BLaER1 treated with 17β-estradiol and CSF1 and Interleukin-3, amounts not matched to agents 10 nM and 100 nM (cell line): ENCODE measurements around the gene MRPS6.

Experiments
- H3K27ac ChIP-seq, 11 experiments: shearing (Covaris generic); formaldehyde crosslinking; 2 replicates each; pipeline ENCODE4 v1.8.1; 2022
- H3K27me3 ChIP-seq, 11 experiments: shearing (Covaris generic); formaldehyde crosslinking; 2 replicates each; pipeline ENCODE4 v1.8.1; 2022
- H3K36me3 ChIP-seq, 11 experiments: shearing (Covaris generic); formaldehyde crosslinking; 2 replicates each; pipeline ENCODE4 v1.8.1; 2022
- H3K4me1 ChIP-seq, 10 experiments: shearing (Covaris generic); formaldehyde crosslinking; 2 replicates each; pipeline ENCODE4 v1.8.1; 2022
- H3K4me2 ChIP-seq, 11 experiments: shearing (Covaris generic); formaldehyde crosslinking; 2 replicates each; pipeline ENCODE4 v1.8.1; 2022
- H3K4me3 ChIP-seq, 10 experiments: shearing (Covaris generic); formaldehyde crosslinking; 2 replicates each; pipeline ENCODE4 v1.8.1; 2022
- H3K9ac ChIP-seq, 11 experiments: shearing (Covaris generic); formaldehyde crosslinking; 2 replicates each; pipeline ENCODE4 v1.8.1; 2022
- H3K9me3 ChIP-seq, 11 experiments: shearing (Covaris generic); formaldehyde crosslinking; replicated peaks in 1 of 11; 2 replicates each; pipeline ENCODE4 v1.8.1; 2022
- H4K20me1 ChIP-seq, 11 experiments: shearing (Covaris generic); formaldehyde crosslinking; 2 replicates each; pipeline ENCODE4 v1.8.1; 2022
- Cebpa-rat ChIP-seq, 11 experiments: shearing (Covaris generic); IDR thresholded peaks; 2 replicates each; pipeline ENCODE4 v1.8.1; 2022

MRPS6 gene

GRCh38 chr21:34115160-34115559 is 41.8 kb downstream of the MRPS6 start:
- peaks cover 20 to 93% (median 51%) of the 10 kb centered on the region in 11 experiments for H3K36me3 ChIP-seq
- H3K9ac ChIP-seq = no peak overlapping the region
- H4K20me1 ChIP-seq = peaks cover 0 to 100% (median 76%) of the 10 kb centered on the region in 11 experiments; a peak in 19 of 22 replicates
- no peak for TF ChIP-seq Cebpa-rat (IDR thresholded peaks at IDR 0.05)
- H3K4me3 ChIP-seq = no peak overlapping the region
- H3K27me3 ChIP-seq = no peaks in the 10 kb centered on the region
- peaks cover 0 to 5% (median 0%) of the 10 kb centered on the region in 11 experiments; a peak in 3 of 22 replicates for H3K9me3 ChIP-seq
- no peak overlapping the region for H3K27ac ChIP-seq
- H3K4me2 ChIP-seq = no peak overlapping the region
- H3K4me1 ChIP-seq = peaks cover 0 to 41% (median 13%) of the 10 kb centered on the region in 10 experiments; a peak in 10 of 20 replicates

GRCh38 chr21:34116569-34116968 is 43.2 kb downstream of the MRPS6 start:
- Histone ChIP-seq H3K27ac (no peak overlapping the region), H3K4me2 (no peak overlapping the region), H3K4me1 (peaks cover 0 to 33% (median 5%) of the 10 kb centered on the region in 10 experiments; a peak in 9 of 20 replicates), H3K9me3 (peaks cover 0 to 5% (median 0%) of the 10 kb centered on the region in 11 experiments; a peak in 3 of 22 replicates), H3K4me3 (no peak overlapping the region), H3K9ac (no peak overlapping the region), H4K20me1 (peaks cover 0 to 100% (median 74%) of the 10 kb centered on the region in 11 experiments; a peak in 18 of 22 replicates), H3K36me3 (peaks cover 15 to 93% (median 55%) of the 10 kb centered on the region in 11 experiments), H3K27me3 (no peaks in the 10 kb centered on the region)
- no peak for TF ChIP-seq Cebpa-rat (IDR thresholded peaks at IDR 0.05)

GRCh38 chr21:34120867-34121266 is 47.5 kb downstream of the MRPS6 start:
- TF ChIP-seq Cebpa-rat (IDR thresholded peaks at IDR 0.05) = no peak

GRCh38 chr21:34122047-34122446 is 48.7 kb downstream of the MRPS6 start:
- Histone ChIP-seq H3K4me2 (no peak overlapping the region), H3K9ac (no peak overlapping the region)

More at GRCh38 chr21:34120867-34121266, 47.5 kb downstream of the MRPS6 start:
- no peaks in the 10 kb centered on the region; a peak in 1 of 20 replicates for H3K4me1 ChIP-seq
- peaks cover 4 to 100% (median 80%) of the 10 kb centered on the region in 11 experiments; a peak in 20 of 22 replicates for H4K20me1 ChIP-seq
- H3K9me3 ChIP-seq = peaks cover 0 to 4% (median 0%) of the 10 kb centered on the region in 11 experiments; a peak in 3 of 22 replicates
- H3K36me3 ChIP-seq = peaks cover 30 to 98% (median 72%) of the 10 kb centered on the region in 11 experiments
- no peak overlapping the region for H3K9ac ChIP-seq
- no peak overlapping the region for H3K4me3 ChIP-seq
- no peaks in the 10 kb centered on the region for H3K27me3 ChIP-seq
- H3K4me2 ChIP-seq = no peak overlapping the region
- H3K27ac ChIP-seq = no peak overlapping the region

GRCh38 chr21:34123609-34124008 is 50.2 kb downstream of the MRPS6 start:
- Histone ChIP-seq H3K27me3 (no peaks in the 10 kb centered on the region), H3K4me2 (no peak overlapping the region), H4K20me1 (peaks cover 14 to 100% (median 90%) of the 10 kb centered on the region in 11 experiments; a peak in 21 of 22 replicates)

More at GRCh38 chr21:34122047-34122446, 48.7 kb downstream of the MRPS6 start:
- Histone ChIP-seq H3K27ac (no peak overlapping the region), H3K36me3 (peaks cover 33 to 98% (median 72%) of the 10 kb centered on the region in 11 experiments), H3K9me3 (peaks cover 0 to 4% (median 0%) of the 10 kb centered on the region in 11 experiments; a peak in 1 of 22 replicates), H4K20me1 (peaks cover 4 to 100% (median 84%) of the 10 kb centered on the region in 11 experiments; a peak in 20 of 22 replicates), H3K4me1 (peaks cover 0 to 7% (median 0%) of the 10 kb centered on the region in 10 experiments; a peak in 2 of 20 replicates), H3K27me3 (no peaks in the 10 kb centered on the region), H3K4me3 (no peak overlapping the region)
- TF ChIP-seq Cebpa-rat (IDR thresholded peaks at IDR 0.05) = no peak

GRCh38 chr21:34126269-34126668 is 52.9 kb downstream of the MRPS6 start:
- Histone ChIP-seq H3K4me3 (no peak overlapping the region), H3K27ac (no peak overlapping the region), H3K4me1 (peaks cover 7 to 33% (median 16%) of the 10 kb centered on the region in 10 experiments; a peak in 17 of 20 replicates), H3K9me3 (peaks cover 0 to 12% (median 1%) of the 10 kb centered on the region in 11 experiments; a peak in 5 of 22 replicates), H3K27me3 (no peaks in the 10 kb centered on the region), H3K36me3 (peaks cover 61 to 100% (median 92%) of the 10 kb centered on the region in 11 experiments), H3K4me2 (no peak overlapping the region), H4K20me1 (peaks cover 36 to 99% (median 97%) of the 10 kb centered on the region in 11 experiments; a peak in 21 of 22 replicates), H3K9ac (no peak overlapping the region)
- TF ChIP-seq Cebpa-rat (IDR thresholded peaks at IDR 0.05) = no peak

More at GRCh38 chr21:34123609-34124008, 50.2 kb downstream of the MRPS6 start:
- no peak for TF ChIP-seq Cebpa-rat (IDR thresholded peaks at IDR 0.05)
- Histone ChIP-seq H3K27ac (no peak overlapping the region), H3K36me3 (peaks cover 40 to 98% (median 75%) of the 10 kb centered on the region in 11 experiments), H3K9me3 (no peaks in the 10 kb centered on the region), H3K4me3 (no peak overlapping the region), H3K4me1 (peaks cover 0 to 12% (median 2%) of the 10 kb centered on the region in 10 experiments; a peak in 9 of 20 replicates), H3K9ac (no peak overlapping the region)

GRCh38 chr21:34126691-34127090 is 53.3 kb downstream of the MRPS6 start:
- Histone ChIP-seq H3K4me1 (peaks cover 7 to 37% (median 18%) of the 10 kb centered on the region in 10 experiments; a peak in 17 of 20 replicates), H3K36me3 (peaks cover 66 to 100% (median 92%) of the 10 kb centered on the region in 11 experiments), H3K4me3 (no peak overlapping the region), H4K20me1 (peaks cover 36 to 99% (median 97%) of the 10 kb centered on the region in 11 experiments; a peak in 21 of 22 replicates), H3K27me3 (no peaks in the 10 kb centered on the region), H3K4me2 (no peak overlapping the region), H3K9me3 (peaks cover 0 to 16% (median 6%) of the 10 kb centered on the region in 11 experiments; a peak in 8 of 22 replicates), H3K9ac (no peak overlapping the region), H3K27ac (no peak overlapping the region)
- TF ChIP-seq Cebpa-rat (IDR thresholded peaks at IDR 0.05) = no peak

GRCh38 chr21:34128124-34128523 is 54.7 kb downstream of the MRPS6 start:
- Histone ChIP-seq H3K36me3 (peaks cover 80 to 100% (median 98%) of the 10 kb centered on the region in 11 experiments), H3K27ac (no peak overlapping the region), H3K4me3 (no peak overlapping the region), H3K9me3 (peaks cover 0 to 28% (median 15%) of the 10 kb centered on the region in 11 experiments; a peak in 13 of 22 replicates), H3K27me3 (no peaks in the 10 kb centered on the region), H3K4me1 (peaks cover 7 to 52% (median 30%) of the 10 kb centered on the region in 10 experiments; a peak in 17 of 20 replicates), H3K4me2 (no peak overlapping the region), H4K20me1 (peaks cover 32 to 99% (median 97%) of the 10 kb centered on the region in 11 experiments; a peak in 21 of 22 replicates), H3K9ac (no peak overlapping the region)
- TF ChIP-seq Cebpa-rat (IDR thresholded peaks at IDR 0.05) = no peak

- TF ChIP-seq Cebpa-rat (IDR thresholded peaks at IDR 0.05) = no peak
- Histone ChIP-seq H3K4me2 (no peak overlapping the region), H3K9ac (no peak overlapping the region)
Observed at GRCh38 chr21:34128674-34129038, 55.3 kb downstream of the MRPS6 start.

More at GRCh38 chr21:34128674-34129038, 55.3 kb downstream of the MRPS6 start:
- Histone ChIP-seq H3K4me1 (peaks cover 7 to 54% (median 32%) of the 10 kb centered on the region in 10 experiments; a peak in 17 of 20 replicates), H3K27ac (no peak overlapping the region), H3K27me3 (no peaks in the 10 kb centered on the region), H4K20me1 (peaks cover 32 to 99% (median 97%) of the 10 kb centered on the region in 11 experiments; a peak in 21 of 22 replicates), H3K9me3 (peaks cover 0 to 34% (median 20%) of the 10 kb centered on the region in 11 experiments; a peak in 15 of 22 replicates), H3K4me3 (no peak overlapping the region), H3K36me3 (peaks cover 85 to 100% (median 98%) of the 10 kb centered on the region in 11 experiments)
